PC-9 (cell line): ENCODE measurements around the gene GRAP2. TPM values are rescaled to one million over a fixed set of nuclear protein-coding genes. Genes with fewer than 3 reads are reported as not detected.

Source experiments
- BruUV-seq: library from RNA; stranded (reverse); fragments of 400-500 nt; replicated peaks from 2 replicates; lab custom pipeline; 2021; lab: Mats Ljungman, UMichigan
- CTCF ChIA-PET: fragments of 300-600 bp; sonication (Branson Sonifier 250); formaldehyde crosslinking; loops from one replicate; lab custom pipeline; 2022; ENCODE audit warnings: antibody characterized with exemption; lab: Charles Lee
- POLR2A ChIA-PET: fragments of 300-600 bp; sonication (Branson Sonifier 250); formaldehyde crosslinking; loops from one replicate; lab custom pipeline; 2022; ENCODE audit warnings: antibody characterized with exemption; ENCODE audit not compliant: unreplicated experiment; lab: Charles Lee
- DNase-seq, 2 experiments: peaks; one replicate each; pipeline versions ENCODE4 v3.0.0 to v3.0.0-alpha.2; 2015 to 2022; ENCODE audit warnings: mixed read lengths in 1 of 2
- H2AFZ ChIP-seq: fragments of 200-600 bp; sonication (generic); 2 replicates; pipeline ENCODE4 v1.8.1; 2017; ENCODE audit warnings: antibody characterized with exemption
- H3F3A ChIP-seq: fragments of 200-600 bp; sonication (generic); 2 replicates; pipeline ENCODE4 v1.8.1; 2017; ENCODE audit warnings: antibody characterized with exemption, mild to moderate bottlenecking, low read depth; ENCODE audit not compliant: insufficient read depth
- H3K27ac ChIP-seq: fragments of 200-600 bp; sonication (generic); 2 replicates; pipeline ENCODE4 v1.6.1; 2016; ENCODE audit warnings: mixed run types
- H3K27me3 ChIP-seq: fragments of 200-600 bp; sonication (generic); 2 replicates; pipeline ENCODE4 v1.6.1; 2016; ENCODE audit warnings: low read depth, mixed run types; ENCODE audit not compliant: insufficient read depth
- H3K36me3 ChIP-seq: fragments of 200-600 bp; sonication (generic); 2 replicates; pipeline ENCODE4 v1.6.1; 2016; ENCODE audit warnings: low read depth, mixed run types
- H3K4me1 ChIP-seq: fragments of 200-600 bp; sonication (generic); replicated peaks from 2 replicates; pipeline ENCODE4 v1.6.1; 2016; ENCODE audit warnings: mixed run types; ENCODE audit not compliant: insufficient read depth
- H3K4me2 ChIP-seq: fragments of 200-600 bp; sonication (generic); 2 replicates; pipeline ENCODE4 v1.6.1; 2017; ENCODE audit warnings: mixed run types
- H3K4me3 ChIP-seq: fragments of 200-600 bp; sonication (generic); 2 replicates; pipeline ENCODE4 v1.6.1; 2016; ENCODE audit warnings: mixed run types
- H3K79me2 ChIP-seq: fragments of 200-600 bp; sonication (generic); 2 replicates; pipeline ENCODE4 v1.6.1; 2017; ENCODE audit warnings: low read depth, mixed run types
- H3K9me2 ChIP-seq: fragments of 200-600 bp; sonication (generic); 2 replicates; pipeline ENCODE4 v1.8.1; 2017; ENCODE audit warnings: mild to moderate bottlenecking; ENCODE audit not compliant: insufficient read depth
- H3K9me3 ChIP-seq: fragments of 200-600 bp; sonication (generic); 2 replicates; pipeline ENCODE4 v1.8.1; 2016; ENCODE audit warnings: low read depth; ENCODE audit not compliant: insufficient read depth
- H4K20me1 ChIP-seq: fragments of 200-600 bp; sonication (generic); 2 replicates; pipeline ENCODE4 v1.8.1; 2017; ENCODE audit not compliant: insufficient read depth
- EZH2 ChIP-seq: fragments of 200-600 bp; sonication (generic); IDR thresholded peaks from 2 replicates; pipeline ENCODE4 v1.8.0; 2017; ENCODE audit warnings: antibody characterized with exemption, low read depth
- intact Hi-C: fragments of 100-400 bp; cut with micrococcal nuclease; formaldehyde crosslinking; loops from one replicate; pipeline ENCODE4 v1.10.0; 2022; ENCODE audit not compliant: unreplicated experiment
- total RNA-seq: library from RNA; stranded (reverse); gene quantifications from 2 replicates; pipeline ENCODE4 v1.2.3, GENCODE V29; 2021
- TF ChIP-seq, protein P1 (sequence below): fragments of 200-600 bp; sonication (generic); conservative IDR thresholded peaks from 2 replicates; pipeline ENCODE4 v1.6.1; 2017; ENCODE audit warnings: mixed run types, antibody characterized with exemption, mild to moderate bottlenecking, moderate library complexity

GRAP2 gene
- total RNA-seq, 1 experiment from 2014 or later, result not detected

DNA sequence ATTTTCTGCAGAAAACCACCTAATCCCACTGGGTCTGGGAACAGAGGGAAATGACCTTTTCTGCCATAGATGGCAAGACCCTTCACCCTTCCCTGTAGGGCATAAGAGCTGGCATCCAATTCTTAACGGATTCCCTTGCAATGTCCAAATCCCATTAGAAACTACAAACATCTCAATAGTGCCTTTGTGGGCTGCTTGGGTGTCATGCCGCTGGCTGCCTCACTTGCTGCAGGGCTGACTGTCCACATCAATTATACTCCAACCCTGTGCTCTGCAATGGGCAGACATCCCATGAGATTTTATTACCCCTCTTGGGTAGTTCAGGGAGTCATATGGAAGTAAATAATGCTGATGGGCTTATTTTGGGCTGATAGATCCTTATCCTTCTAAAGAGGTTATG, 7.3 kb downstream of the GRAP2 start:
- Histone ChIP-seq H3F3A (no peaks in the 10 kb centered on the region), H3K4me1 (no peaks in the 10 kb centered on the region), H3K27ac (no peak overlapping the region), H3K9me2 (no peaks in the 10 kb centered on the region; the same call in 1 of the 2 replicates), H3K79me2 (no peaks in the 10 kb centered on the region), H3K27me3 (peaks cover 92% of the 10 kb centered on the region), H3K4me3 (no peak overlapping the region), H2AFZ (no peak overlapping the region), H4K20me1 (no peaks in the 10 kb centered on the region), H3K9me3 (no peaks in the 10 kb centered on the region), H3K4me2 (no peak overlapping the region), H3K36me3 (no peaks in the 10 kb centered on the region)
- ChIA-PET POLR2A (no interaction called here), CTCF (no interaction called here)
- intact Hi-C loops, result no loop called here
- BruUV-seq, result no TSS peak
- TF ChIP-seq, protein P1, sequence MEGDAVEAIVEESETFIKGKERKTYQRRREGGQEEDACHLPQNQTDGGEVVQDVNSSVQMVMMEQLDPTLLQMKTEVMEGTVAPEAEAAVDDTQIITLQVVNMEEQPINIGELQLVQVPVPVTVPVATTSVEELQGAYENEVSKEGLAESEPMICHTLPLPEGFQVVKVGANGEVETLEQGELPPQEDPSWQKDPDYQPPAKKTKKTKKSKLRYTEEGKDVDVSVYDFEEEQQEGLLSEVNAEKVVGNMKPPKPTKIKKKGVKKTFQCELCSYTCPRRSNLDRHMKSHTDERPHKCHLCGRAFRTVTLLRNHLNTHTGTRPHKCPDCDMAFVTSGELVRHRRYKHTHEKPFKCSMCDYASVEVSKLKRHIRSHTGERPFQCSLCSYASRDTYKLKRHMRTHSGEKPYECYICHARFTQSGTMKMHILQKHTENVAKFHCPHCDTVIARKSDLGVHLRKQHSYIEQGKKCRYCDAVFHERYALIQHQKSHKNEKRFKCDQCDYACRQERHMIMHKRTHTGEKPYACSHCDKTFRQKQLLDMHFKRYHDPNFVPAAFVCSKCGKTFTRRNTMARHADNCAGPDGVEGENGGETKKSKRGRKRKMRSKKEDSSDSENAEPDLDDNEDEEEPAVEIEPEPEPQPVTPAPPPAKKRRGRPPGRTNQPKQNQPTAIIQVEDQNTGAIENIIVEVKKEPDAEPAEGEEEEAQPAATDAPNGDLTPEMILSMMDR, result no peak
- no peak for TF ChIP-seq EZH2
- DNase-seq, result no peak

DNA sequence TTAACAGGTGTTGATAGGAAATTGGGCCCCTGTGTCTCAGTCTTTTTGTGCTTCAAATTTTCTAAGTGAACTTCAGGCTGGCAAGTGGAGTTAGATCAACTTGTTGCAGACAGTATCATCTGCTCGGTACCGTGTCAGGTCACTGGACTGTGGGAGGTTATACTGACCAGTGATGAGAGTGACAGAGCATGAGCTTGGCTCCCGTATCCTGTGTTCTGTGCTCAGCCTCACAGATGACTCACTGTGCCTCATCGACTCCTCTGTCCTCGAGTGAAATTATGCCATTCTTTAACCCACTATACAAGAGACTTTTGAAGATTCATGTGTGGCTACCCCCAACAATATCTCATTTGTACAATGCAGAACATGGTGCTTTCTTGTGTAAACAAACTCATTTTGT, 7.9 kb downstream of the GRAP2 start:
- Histone ChIP-seq H3K27me3 (peaks cover 93% of the 10 kb centered on the region), H3K4me3 (no peak overlapping the region), H3K4me1 (no peaks in the 10 kb centered on the region), H3K4me2 (no peak overlapping the region), H3F3A (no peaks in the 10 kb centered on the region), H3K27ac (no peak overlapping the region), H3K9me3 (no peaks in the 10 kb centered on the region), H2AFZ (no peak overlapping the region), H3K9me2 (no peaks in the 10 kb centered on the region; the same call in 1 of the 2 replicates), H3K36me3 (no peaks in the 10 kb centered on the region), H4K20me1 (no peaks in the 10 kb centered on the region), H3K79me2 (no peaks in the 10 kb centered on the region)
- no peak for TF ChIP-seq EZH2
- TF ChIP-seq, protein P1, result no peak
- BruUV-seq, result no TSS peak
- POLR2A ChIA-PET, result no interaction called here
- CTCF ChIA-PET, result no interaction called here
- intact Hi-C loops, result no loop called here
- no peak for DNase-seq

DNA sequence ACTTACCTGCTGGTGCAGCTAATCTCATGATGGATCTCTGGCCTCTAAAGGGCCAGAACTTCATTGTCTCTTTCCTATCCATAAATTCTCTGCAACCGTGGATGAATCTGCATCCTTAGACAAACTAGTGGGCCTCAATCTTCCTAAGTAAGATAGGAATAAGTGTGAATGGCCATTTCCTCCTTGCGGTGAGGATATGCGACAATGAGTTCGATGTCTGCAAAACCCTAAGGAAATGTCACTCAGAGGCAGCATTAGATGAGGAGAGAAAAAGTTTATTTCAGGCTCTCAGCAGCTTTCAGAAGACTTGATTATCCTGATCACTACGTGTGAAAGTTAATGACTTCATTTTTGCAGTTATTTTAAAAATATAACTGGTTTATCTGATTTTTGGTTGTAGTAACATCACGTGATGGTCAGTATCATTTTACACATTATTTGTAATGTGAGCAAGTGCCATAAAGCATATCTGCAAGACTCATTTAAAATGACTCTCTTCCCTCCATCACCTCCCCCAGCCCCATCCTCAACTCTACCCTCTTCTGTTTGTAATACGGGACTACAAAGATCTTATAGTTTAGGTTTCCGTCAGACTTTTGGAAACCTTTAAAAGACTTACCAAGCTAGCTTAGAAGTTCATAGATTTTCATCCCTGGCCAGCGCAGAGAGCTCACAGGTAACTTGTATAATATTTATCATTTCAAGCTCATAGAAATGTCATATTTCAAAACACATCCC, 10.2 kb downstream of the GRAP2 start:
- Histone ChIP-seq H2AFZ (no peak overlapping the region), H3K4me1 (no peaks in the 10 kb centered on the region), H3K36me3 (no peaks in the 10 kb centered on the region), H3K79me2 (no peaks in the 10 kb centered on the region), H4K20me1 (no peaks in the 10 kb centered on the region), H3K4me2 (no peak overlapping the region), H3K27me3 (peaks cover 92% of the 10 kb centered on the region), H3K27ac (no peak overlapping the region), H3K4me3 (no peak overlapping the region), H3K9me3 (no peaks in the 10 kb centered on the region), H3K9me2 (no peaks in the 10 kb centered on the region; the same call in 1 of the 2 replicates), H3F3A (no peaks in the 10 kb centered on the region)
- DNase-seq, result no peak
- POLR2A ChIA-PET, result no interaction called here
- BruUV-seq, result no TSS peak
- CTCF ChIA-PET, result no interaction called here
- intact Hi-C loops, result no loop called here
- no peak for TF ChIP-seq EZH2
- TF ChIP-seq, protein P1, result no peak
